ENCODE results near the gene TYSND1. TPM values are rescaled to one million over a fixed set of nuclear protein-coding genes. Genes with fewer than 3 reads are reported as not detected.

Gene TYSND1
- total RNA-seq, 1 donor from 2014 or later, result 11.9 TPM

DNA sequence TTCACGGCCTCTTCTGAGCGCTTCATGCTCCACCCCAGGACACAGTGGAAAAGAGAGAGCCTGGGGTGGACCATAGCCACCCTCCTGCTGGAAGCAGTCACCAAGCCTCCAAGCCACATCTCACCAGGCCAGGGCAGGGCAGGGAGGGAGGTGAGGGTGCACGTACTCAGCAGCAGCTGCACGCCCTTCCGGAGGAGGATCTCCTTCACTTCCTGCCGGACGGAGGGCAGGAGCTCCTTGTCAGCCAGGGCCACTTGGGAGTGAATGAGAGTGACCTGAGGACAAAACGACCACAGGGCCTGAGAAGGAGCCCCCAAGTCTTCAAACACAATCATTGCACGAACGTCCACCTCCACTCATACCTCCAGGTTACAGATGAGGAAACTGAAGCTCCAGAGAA is 28.9 kb downstream of the TYSND1 start:
- no peak for DNase-seq (ENCODE audit: low read depth)
- H3K36me3 ChIP-seq (ENCODE audit: control insufficient read depth, insufficient read depth, low read length), result no peaks in the 10 kb centered on the region
- H3K27me3 ChIP-seq (ENCODE audit: control insufficient read depth, insufficient read depth, low read length), result no peaks in the 10 kb centered on the region
- no peak overlapping the region for H3K4me3 ChIP-seq (ENCODE audit: low read depth, low read length)
- TF ChIP-seq, protein P1, sequence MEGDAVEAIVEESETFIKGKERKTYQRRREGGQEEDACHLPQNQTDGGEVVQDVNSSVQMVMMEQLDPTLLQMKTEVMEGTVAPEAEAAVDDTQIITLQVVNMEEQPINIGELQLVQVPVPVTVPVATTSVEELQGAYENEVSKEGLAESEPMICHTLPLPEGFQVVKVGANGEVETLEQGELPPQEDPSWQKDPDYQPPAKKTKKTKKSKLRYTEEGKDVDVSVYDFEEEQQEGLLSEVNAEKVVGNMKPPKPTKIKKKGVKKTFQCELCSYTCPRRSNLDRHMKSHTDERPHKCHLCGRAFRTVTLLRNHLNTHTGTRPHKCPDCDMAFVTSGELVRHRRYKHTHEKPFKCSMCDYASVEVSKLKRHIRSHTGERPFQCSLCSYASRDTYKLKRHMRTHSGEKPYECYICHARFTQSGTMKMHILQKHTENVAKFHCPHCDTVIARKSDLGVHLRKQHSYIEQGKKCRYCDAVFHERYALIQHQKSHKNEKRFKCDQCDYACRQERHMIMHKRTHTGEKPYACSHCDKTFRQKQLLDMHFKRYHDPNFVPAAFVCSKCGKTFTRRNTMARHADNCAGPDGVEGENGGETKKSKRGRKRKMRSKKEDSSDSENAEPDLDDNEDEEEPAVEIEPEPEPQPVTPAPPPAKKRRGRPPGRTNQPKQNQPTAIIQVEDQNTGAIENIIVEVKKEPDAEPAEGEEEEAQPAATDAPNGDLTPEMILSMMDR (IDR thresholded peaks at IDR 0.05; ENCODE audit: insufficient read depth, low read length, poor library complexity, severe bottlenecking), result no peak

- H3K27me3 ChIP-seq (ENCODE audit: control insufficient read depth, insufficient read depth, low read length), result no peaks in the 10 kb centered on the region
- TF ChIP-seq, protein P1 (IDR thresholded peaks at IDR 0.05; ENCODE audit: insufficient read depth, low read length, poor library complexity, severe bottlenecking), result peak; percentile 78
- no peaks in the 10 kb centered on the region for H3K36me3 ChIP-seq (ENCODE audit: control insufficient read depth, insufficient read depth, low read length)
- no peak overlapping the region for H3K4me3 ChIP-seq (ENCODE audit: low read depth, low read length)
- DNase-seq (ENCODE audit: low read depth), result no peak
These were observed 30.4 kb downstream of the TYSND1 start for GRCh38 chr10:70115948-70116682.

DNA sequence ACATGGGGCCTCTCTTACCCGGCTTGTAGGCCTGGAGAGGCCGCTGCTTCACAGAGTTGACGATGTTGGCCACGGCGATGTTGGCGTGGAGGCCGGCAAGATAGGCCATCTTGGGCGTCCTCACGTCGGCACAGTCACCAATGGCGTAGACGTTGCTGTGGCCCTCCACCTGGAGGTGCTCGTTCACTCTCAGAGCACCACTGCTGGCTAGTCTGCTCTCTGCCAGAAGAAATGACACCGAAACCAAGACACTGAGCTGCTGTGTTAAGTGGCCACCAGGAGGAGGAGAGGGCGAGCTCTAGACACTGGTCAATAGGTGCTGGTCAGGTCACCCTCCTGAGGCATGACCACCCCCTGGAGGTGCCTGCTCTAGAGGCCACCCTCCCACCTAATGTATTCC is 31.6 kb downstream of the TYSND1 start:
- Histone ChIP-seq H3K27me3 (ENCODE audit: control insufficient read depth, insufficient read depth, low read length) (no peaks in the 10 kb centered on the region), H3K36me3 (ENCODE audit: control insufficient read depth, insufficient read depth, low read length) (no peaks in the 10 kb centered on the region), H3K4me3 (ENCODE audit: low read depth, low read length) (no peak overlapping the region)
- no peak for DNase-seq (ENCODE audit: low read depth)
- TF ChIP-seq, protein P1 (IDR thresholded peaks at IDR 0.05; ENCODE audit: insufficient read depth, low read length, poor library complexity, severe bottlenecking), result no peak

DNA sequence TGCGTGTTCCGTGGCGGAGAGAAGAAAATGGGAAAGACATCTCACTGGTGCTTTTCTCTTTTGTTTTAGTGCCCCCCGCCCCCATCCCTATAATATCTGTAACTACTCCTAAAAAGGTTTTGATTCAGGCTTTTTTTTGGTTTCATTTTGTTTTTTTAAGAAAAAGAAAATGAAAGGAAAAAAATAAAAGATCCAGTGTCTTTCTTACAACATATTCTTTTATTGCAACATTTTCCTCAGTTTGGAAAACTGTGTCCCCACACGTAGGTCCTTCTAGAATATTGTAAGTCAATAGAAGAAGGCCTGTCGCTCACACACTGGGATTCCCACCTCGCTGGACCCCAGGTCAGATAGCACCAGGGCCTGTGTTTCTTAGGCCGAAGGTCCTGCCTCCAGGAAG is 34.4 kb downstream of the TYSND1 start:
- no peak overlapping the region for H3K4me3 ChIP-seq (ENCODE audit: low read depth, low read length)
- TF ChIP-seq, protein P1 (IDR thresholded peaks at IDR 0.05; ENCODE audit: insufficient read depth, low read length, poor library complexity, severe bottlenecking), result no peak
- no peaks in the 10 kb centered on the region for H3K36me3 ChIP-seq (ENCODE audit: control insufficient read depth, insufficient read depth, low read length)
- no peaks in the 10 kb centered on the region for H3K27me3 ChIP-seq (ENCODE audit: control insufficient read depth, insufficient read depth, low read length)
- no peak for DNase-seq (ENCODE audit: low read depth)

DNA sequence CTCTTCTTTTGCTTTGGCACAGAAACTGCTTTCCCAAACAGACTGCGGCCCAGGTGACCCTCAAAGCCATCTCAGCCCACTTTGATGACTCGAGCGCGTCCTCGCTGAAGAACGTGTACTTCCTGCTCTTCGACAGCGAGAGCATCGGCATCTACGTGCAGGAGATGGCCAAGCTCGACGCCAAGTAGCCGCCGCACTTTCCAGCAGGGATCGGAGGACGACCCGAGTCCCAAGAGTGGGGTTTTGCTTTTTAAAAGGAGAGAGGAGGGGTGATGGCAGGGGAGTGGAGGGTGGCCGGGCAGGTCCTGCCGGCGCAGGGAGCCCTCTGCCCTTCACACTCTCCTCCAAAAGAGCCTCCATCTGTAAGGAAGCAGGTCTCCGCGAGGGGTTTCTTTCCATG is 35.0 kb downstream of the TYSND1 start:
- TF ChIP-seq, protein P1 (IDR thresholded peaks at IDR 0.05; ENCODE audit: insufficient read depth, low read length, poor library complexity, severe bottlenecking), result no peak
- H3K36me3 ChIP-seq (ENCODE audit: control insufficient read depth, insufficient read depth, low read length), result no peaks in the 10 kb centered on the region
- H3K27me3 ChIP-seq (ENCODE audit: control insufficient read depth, insufficient read depth, low read length), result no peaks in the 10 kb centered on the region
- no peak for DNase-seq (ENCODE audit: low read depth)
- H3K4me3 ChIP-seq (ENCODE audit: low read depth, low read length), result no peak overlapping the region

All from kidney epithelial cell (primary cell).